Adipocyte (in vitro differentiated cells): ENCODE results near the gene TRPM4.

Experiments used
- DNase-seq: peaks from one replicate; pipeline ENCODE4 v3.0.0-alpha.2; 2015; ENCODE audit warnings: low read depth
- H3K27me3 ChIP-seq: replicated peaks from 2 replicates; pipeline ENCODE4 v1.7.0; 2013; ENCODE audit warnings: mild to moderate bottlenecking, low read length, moderate library complexity; ENCODE audit not compliant: control insufficient read depth, insufficient read depth
- H3K36me3 ChIP-seq: 2 replicates; pipeline ENCODE4 v1.7.0; 2013; ENCODE audit warnings: low read length, mild to moderate bottlenecking, moderate library complexity; ENCODE audit not compliant: control insufficient read depth, insufficient read depth, severe bottlenecking
- H3K4me1 ChIP-seq: 2 replicates; pipeline ENCODE4 v1.7.0; 2013; ENCODE audit warnings: mild to moderate bottlenecking, low read length, moderate library complexity; ENCODE audit not compliant: control insufficient read depth, insufficient read depth
- H3K4me3 ChIP-seq: 2 replicates; pipeline ENCODE4 v1.7.0; 2013; ENCODE audit warnings: mild to moderate bottlenecking, low read length, moderate library complexity
- H3K9ac ChIP-seq: 2 replicates; pipeline ENCODE4 v1.7.0; 2013; ENCODE audit warnings: mild to moderate bottlenecking, low read length, moderate library complexity
- H3K9me3 ChIP-seq: 2 replicates; pipeline ENCODE4 v1.7.0; 2013; ENCODE audit warnings: mild to moderate bottlenecking, low read length, moderate library complexity; ENCODE audit not compliant: control insufficient read depth

TRPM4 gene

GRCh38 chr19:49128545-49129237, 28.9 kb upstream of the TRPM4 start:
- H3K27me3 ChIP-seq, result peaks cover 14% of the 10 kb centered on the region
- DNase-seq, result no peak
- no peak overlapping the region for H3K9ac ChIP-seq
- no peaks in the 10 kb centered on the region for H3K9me3 ChIP-seq
- no peaks in the 10 kb centered on the region for H3K36me3 ChIP-seq
- H3K4me3 ChIP-seq, result no peak overlapping the region
- H3K4me1 ChIP-seq, result peaks cover 7% of the 10 kb centered on the region

DNA sequence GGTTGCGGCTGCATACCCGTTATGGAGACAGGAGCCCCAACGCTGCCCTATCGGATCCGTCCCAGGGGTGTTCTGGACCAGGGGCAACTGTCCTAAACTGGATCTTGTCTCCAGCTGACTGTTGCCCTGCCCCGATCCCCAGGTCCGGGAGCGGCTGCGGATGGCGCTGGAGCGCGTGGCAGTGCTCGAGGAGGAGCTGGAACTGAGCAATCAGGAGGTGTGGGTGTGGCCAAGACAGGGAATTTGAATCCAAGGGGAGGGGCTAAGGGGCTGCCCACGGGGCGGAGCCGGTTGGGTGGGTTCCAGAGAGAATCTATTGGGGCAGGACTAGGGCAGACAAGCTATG, 28.4 kb upstream of the TRPM4 start:
- Histone ChIP-seq H3K4me3 (no peak overlapping the region), H3K36me3 (no peaks in the 10 kb centered on the region), H3K9me3 (no peaks in the 10 kb centered on the region), H3K9ac (no peak overlapping the region), H3K27me3 (peaks cover 17% of the 10 kb centered on the region), H3K4me1 (peaks cover 7% of the 10 kb centered on the region)
- DNase-seq, result no peak

DNA sequence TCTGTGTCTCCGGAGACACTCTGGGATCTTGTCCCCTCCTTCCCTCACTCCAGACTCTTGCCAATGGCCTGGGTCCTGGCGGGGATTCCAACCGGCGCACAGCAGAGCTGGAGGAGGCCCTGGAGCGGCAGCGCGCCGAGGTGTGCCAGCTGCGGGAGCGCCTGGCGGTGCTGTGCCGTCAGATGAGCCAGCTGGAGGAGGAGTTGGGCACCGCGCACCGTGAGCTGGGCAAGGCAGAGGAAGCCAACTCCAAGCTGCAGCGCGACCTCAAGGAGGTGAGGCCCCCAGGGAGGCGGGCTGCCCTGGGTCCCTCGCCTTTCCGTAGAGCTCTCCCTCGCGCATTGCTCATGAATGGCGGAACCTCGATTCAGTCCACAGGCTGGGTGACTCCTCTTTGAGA, 27.3 kb upstream of the TRPM4 start:
- DNase-seq, result no peak
- peaks cover 7% of the 10 kb centered on the region for H3K4me1 ChIP-seq

DNA sequence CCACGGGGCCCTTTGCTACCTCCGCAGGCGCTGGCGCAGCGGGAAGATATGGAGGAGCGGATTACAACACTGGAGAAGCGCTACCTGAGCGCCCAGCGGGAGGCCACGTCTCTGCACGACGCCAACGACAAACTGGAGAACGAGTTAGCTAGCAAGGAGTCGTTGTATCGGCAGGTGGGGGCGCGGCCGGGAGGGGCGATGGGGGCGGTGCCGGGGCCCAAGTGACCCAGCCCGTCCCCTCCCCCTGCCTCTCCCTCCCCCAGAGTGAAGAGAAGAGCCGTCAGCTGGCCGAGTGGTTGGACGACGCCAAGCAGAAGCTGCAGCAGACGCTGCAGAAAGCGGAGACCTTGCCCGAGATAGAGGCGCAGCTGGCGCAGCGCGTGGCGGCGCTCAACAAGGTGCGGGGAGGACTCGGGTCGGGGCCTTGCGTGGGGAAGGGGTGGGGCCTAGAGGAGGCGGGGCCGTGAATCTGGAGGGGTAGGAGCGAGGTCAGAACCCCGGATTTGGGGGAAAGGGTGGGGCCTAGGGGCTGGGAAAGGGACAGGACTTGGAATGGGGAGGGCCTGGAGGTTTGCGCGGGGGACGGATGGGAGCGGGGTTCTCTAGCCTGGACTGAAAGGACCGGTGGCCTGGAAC, 24.5 kb upstream of the TRPM4 start:
- Histone ChIP-seq H3K9ac (no peak overlapping the region), H3K27me3 (peaks cover 18% of the 10 kb centered on the region), H3K9me3 (no peaks in the 10 kb centered on the region), H3K4me3 (no peak overlapping the region), H3K4me1 (peaks cover 4% of the 10 kb centered on the region), H3K36me3 (no peaks in the 10 kb centered on the region)
- no peak for DNase-seq

More for the DNA sequence above, 27.3 kb upstream of the TRPM4 start:
- no peaks in the 10 kb centered on the region for H3K36me3 ChIP-seq
- no peaks in the 10 kb centered on the region for H3K9me3 ChIP-seq
- H3K27me3 ChIP-seq, result peaks cover 23% of the 10 kb centered on the region
- no peak overlapping the region for H3K9ac ChIP-seq
- H3K4me3 ChIP-seq, result no peak overlapping the region

DNA sequence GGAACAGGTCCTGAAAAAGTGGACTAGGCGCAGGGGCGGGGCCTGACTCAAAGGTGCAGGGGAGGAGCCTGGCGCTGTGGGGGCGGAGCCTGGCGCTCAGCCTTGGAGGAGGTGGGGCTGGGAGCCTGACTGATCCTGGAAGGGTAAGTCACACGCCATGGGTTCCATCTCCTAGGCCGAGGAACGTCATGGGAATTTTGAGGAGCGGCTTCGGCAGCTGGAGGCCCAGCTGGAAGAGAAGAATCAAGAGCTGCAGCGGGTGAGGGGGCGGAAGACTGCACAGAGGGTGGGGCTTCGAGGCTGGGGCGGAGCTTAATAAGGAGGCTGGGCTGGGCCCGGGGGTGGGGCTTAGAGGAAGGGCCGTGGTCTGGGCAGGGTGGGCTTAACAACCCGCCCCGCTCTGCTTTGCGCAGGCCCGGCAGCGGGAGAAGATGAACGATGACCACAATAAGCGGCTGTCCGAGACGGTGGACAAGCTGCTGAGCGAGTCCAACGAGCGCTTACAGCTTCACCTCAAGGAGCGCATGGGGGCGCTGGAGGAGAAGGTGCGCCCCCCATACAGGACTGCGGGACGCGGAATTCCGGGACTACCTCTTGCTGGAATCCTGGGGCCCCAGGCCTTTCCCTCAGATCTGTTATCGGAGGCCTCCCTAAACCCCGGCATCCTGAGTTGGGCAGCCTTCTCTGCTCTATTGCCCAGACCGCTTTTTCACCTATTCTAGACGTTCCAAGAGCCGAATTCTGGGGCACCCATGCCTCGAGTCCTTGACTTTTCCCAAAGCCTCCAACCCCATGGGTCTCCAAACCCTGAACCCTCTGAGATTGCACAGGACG, 23.8 kb upstream of the TRPM4 start:
- Histone ChIP-seq H3K9ac (no peak overlapping the region), H3K4me3 (no peak overlapping the region), H3K27me3 (peaks cover 18% of the 10 kb centered on the region), H3K36me3 (no peaks in the 10 kb centered on the region), H3K4me1 (no peaks in the 10 kb centered on the region), H3K9me3 (no peaks in the 10 kb centered on the region)
- DNase-seq, result peak; percentile 63

DNA sequence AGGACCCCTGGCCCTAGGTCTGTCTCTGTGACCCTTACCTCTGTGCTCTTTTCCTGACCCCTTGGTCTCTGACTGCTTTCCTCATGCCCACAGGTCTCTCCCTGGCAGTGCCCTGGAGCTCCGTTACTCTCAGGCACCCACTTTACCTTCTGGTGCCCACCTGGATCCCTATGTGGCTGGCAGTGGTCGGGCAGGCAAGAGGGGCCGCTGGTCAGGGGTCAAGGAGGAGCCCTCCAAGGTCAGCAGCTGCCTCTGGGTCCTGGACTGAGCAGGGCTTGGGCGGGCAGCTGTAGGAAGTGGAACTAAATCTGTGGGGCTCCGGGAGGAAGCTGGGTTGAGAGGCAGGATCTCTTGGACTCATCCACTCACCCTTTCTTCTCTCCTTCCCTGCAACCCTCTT, 21.9 kb upstream of the TRPM4 start:
- Histone ChIP-seq H3K9ac (no peak overlapping the region), H3K27me3 (peaks cover 12% of the 10 kb centered on the region), H3K4me1 (no peaks in the 10 kb centered on the region), H3K4me3 (no peak overlapping the region), H3K9me3 (no peaks in the 10 kb centered on the region), H3K36me3 (no peaks in the 10 kb centered on the region)
- DNase-seq, result no peak

- DNase-seq, result no peak
- H3K27me3 ChIP-seq, result peaks cover 12% of the 10 kb centered on the region
- H3K36me3 ChIP-seq, result no peaks in the 10 kb centered on the region
- H3K9ac ChIP-seq, result no peak overlapping the region
- no peaks in the 10 kb centered on the region for H3K4me1 ChIP-seq
- no peaks in the 10 kb centered on the region for H3K9me3 ChIP-seq
- H3K4me3 ChIP-seq, result no peak overlapping the region
These were observed 20.8 kb upstream of the TRPM4 start for GRCh38 chr19:49136771-49137171.

DNA sequence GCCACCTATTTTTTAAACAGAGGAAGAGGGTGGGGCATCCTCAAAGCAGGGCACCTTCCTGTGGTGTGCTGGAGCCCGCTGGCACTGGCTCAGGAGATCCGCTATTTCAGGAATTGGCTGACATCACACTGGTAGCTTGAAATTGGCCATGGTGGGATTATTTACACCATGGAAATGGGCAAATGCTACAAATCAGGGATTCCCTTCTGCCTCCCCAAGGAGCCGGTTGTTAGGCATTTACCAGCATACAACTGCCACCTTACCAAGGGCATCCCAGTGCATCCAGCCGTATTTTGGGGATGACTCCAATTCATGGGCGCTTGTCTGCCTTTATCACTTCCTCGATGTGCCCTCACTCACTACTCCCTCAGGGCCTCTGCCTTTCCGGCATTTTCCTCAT, 16.6 kb upstream of the TRPM4 start:
- H3K4me1 ChIP-seq, result peaks cover 7% of the 10 kb centered on the region

GRCh38 chr19:49141352-49141751, 16.2 kb upstream of the TRPM4 start:
- no peak for DNase-seq
- Histone ChIP-seq H3K27me3 (no peaks in the 10 kb centered on the region), H3K9me3 (no peaks in the 10 kb centered on the region), H3K4me1 (peaks cover 10% of the 10 kb centered on the region), H3K9ac (no peak overlapping the region), H3K36me3 (no peaks in the 10 kb centered on the region), H3K4me3 (no peak overlapping the region)

More for the DNA sequence above, 16.6 kb upstream of the TRPM4 start:
- DNase-seq, result no peak
- H3K9me3 ChIP-seq, result no peaks in the 10 kb centered on the region
- H3K9ac ChIP-seq, result no peak overlapping the region
- H3K4me3 ChIP-seq, result no peak overlapping the region
- no peaks in the 10 kb centered on the region for H3K27me3 ChIP-seq
- H3K36me3 ChIP-seq, result no peaks in the 10 kb centered on the region

DNA sequence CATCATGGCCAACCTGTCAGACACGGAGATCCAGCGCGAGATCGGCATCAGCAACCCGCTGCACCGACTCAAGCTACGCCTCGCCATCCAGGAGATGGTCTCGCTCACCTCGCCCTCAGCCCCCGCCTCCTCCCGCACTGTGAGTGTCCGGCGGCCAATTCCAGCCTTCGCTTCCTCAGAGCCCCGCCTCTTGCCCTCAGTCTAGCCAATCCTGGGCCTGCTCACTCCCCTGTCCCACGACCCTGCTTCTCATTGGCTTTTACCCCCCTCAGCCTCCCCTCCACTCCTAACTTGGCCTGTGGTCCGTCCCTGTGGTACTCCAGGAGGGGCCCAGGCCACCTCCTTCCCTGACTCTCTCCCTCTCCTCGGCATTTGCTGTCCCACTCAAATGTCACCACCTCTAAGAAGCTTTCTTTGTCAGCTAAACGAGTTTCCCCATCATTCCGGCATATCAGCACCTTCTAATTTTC, 14.7 kb upstream of the TRPM4 start:
- no peaks in the 10 kb centered on the region for H3K9me3 ChIP-seq
- H3K9ac ChIP-seq, result peak overlapping the region; percentile 30
- no peaks in the 10 kb centered on the region for H3K36me3 ChIP-seq
- peak overlapping the region; percentile 81 for H3K4me3 ChIP-seq
- no peaks in the 10 kb centered on the region for H3K27me3 ChIP-seq
- DNase-seq, result peak; percentile 98
- peaks cover 11% of the 10 kb centered on the region for H3K4me1 ChIP-seq
